Activated T-helper 2 cell treated with anti-CD3 and anti-CD28 coated beads, Interferon-gamma antibody, Interleukin-2, Interleukin-4, amounts not matched to agents 10 μg/mL and 5 μg/mL and 100 μg/mL, durations not matched to agents 14 hours and 24 hours and 36 hours (primary cell): ENCODE results near the gene QKI. TPM values are rescaled to one million over a fixed set of nuclear protein-coding genes. Genes with fewer than 3 reads are reported as not detected.
"Not testable (repeated sequence)": the region's sequence is repeated elsewhere in the genome, so short reads cannot be mapped to it uniquely, and the experiment has no call there.

ENCODE experiments used
- DNase-seq: peaks from one replicate; pipeline ENCODE4 v3.0.0; 2021; ENCODE audit warnings: low spot score
- H3K27ac Mint-ChIP-seq: one replicate; pipeline ENCODE4 v1.8.0; 2021; ENCODE audit warnings: mixed read lengths
- H3K27me3 Mint-ChIP-seq: one replicate; pipeline ENCODE4 v1.8.0; 2021; ENCODE audit warnings: low read depth, mixed read lengths
- H3K36me3 Mint-ChIP-seq: one replicate; pipeline ENCODE4 v1.8.0; 2021; ENCODE audit warnings: low read depth, mixed read lengths
- H3K4me1 Mint-ChIP-seq: one replicate; pipeline ENCODE4 v1.8.0; 2021; ENCODE audit warnings: low read depth, mixed read lengths
- H3K4me3 Mint-ChIP-seq: one replicate; pipeline ENCODE4 v1.8.0; 2021; ENCODE audit warnings: low read depth, mild to moderate bottlenecking, moderate library complexity, mixed read lengths
- H3K9me3 Mint-ChIP-seq: one replicate; pipeline ENCODE4 v1.8.0; 2021; ENCODE audit warnings: mixed read lengths
- intact Hi-C: fragments of 100-400 bp; cut with micrococcal nuclease; formaldehyde crosslinking; loops from one replicate; pipeline ENCODE4 v1.15.1; 2023
- total RNA-seq: library from RNA; stranded (reverse); gene quantifications from 2 replicates; pipeline ENCODE4 v1.2.3, GENCODE V29; 2022

Gene QKI
- total RNA-seq, 1 donor from 2014 or later = 65.1 TPM

- peak; percentile 31 for DNase-seq
- Mint-ChIP-seq H3K36me3 (peaks cover 57% of the 10 kb centered on the region), H3K4me3 (peak overlapping the region; percentile 93), H3K9me3 (no peaks in the 10 kb centered on the region), H3K4me1 (peaks cover 73% of the 10 kb centered on the region), H3K27me3 (no peaks in the 10 kb centered on the region), H3K27ac (peak overlapping the region; percentile 98)
- intact Hi-C loops = loop anchor here (1.0 kb wide), 2 partner anchors 9 to 44 kb away; no protein-coding TSS in a partner anchor
Observed at GRCh38 chr6:163460307-163460782, 45.8 kb downstream of the QKI start.

GRCh38 chr6:163461696-163462095 lies 47.2 kb downstream of the QKI start:
- Mint-ChIP-seq H3K27me3 (no peaks in the 10 kb centered on the region), H3K27ac (no peak overlapping the region), H3K4me1 (peaks cover 64% of the 10 kb centered on the region), H3K4me3 (peak overlapping the region; percentile 50), H3K9me3 (no peaks in the 10 kb centered on the region), H3K36me3 (peaks cover 54% of the 10 kb centered on the region)
- DNase-seq = no peak
- intact Hi-C loops = no loop called here

GRCh38 chr6:163463180-163463579 lies 48.7 kb downstream of the QKI start:
- Mint-ChIP-seq H3K4me3 (no peak overlapping the region), H3K9me3 (no peaks in the 10 kb centered on the region), H3K27me3 (no peaks in the 10 kb centered on the region), H3K4me1 (peaks cover 60% of the 10 kb centered on the region), H3K27ac (no peak overlapping the region), H3K36me3 (peaks cover 45% of the 10 kb centered on the region)
- intact Hi-C loops = no loop called here
- DNase-seq = no peak

- intact Hi-C loops = no loop called here
- Mint-ChIP-seq H3K27ac (no peak overlapping the region), H3K36me3 (peaks cover 45% of the 10 kb centered on the region), H3K9me3 (no peaks in the 10 kb centered on the region), H3K27me3 (no peaks in the 10 kb centered on the region), H3K4me1 (peaks cover 62% of the 10 kb centered on the region), H3K4me3 (no peak overlapping the region)
- no peak for DNase-seq
Observed at GRCh38 chr6:163463795-163464194, 49.3 kb downstream of the QKI start.

GRCh38 chr6:163466839-163467390 lies 52.4 kb downstream of the QKI start:
- no peak for DNase-seq
- intact Hi-C loops = no loop called here

GRCh38 chr6:163468738-163469137 lies 54.2 kb downstream of the QKI start:
- peaks cover 27% of the 10 kb centered on the region for H3K9me3 Mint-ChIP-seq
- no peak overlapping the region for H3K27ac Mint-ChIP-seq
- H3K4me1 Mint-ChIP-seq = peaks cover 36% of the 10 kb centered on the region
- H3K27me3 Mint-ChIP-seq = no peaks in the 10 kb centered on the region
- peaks cover 51% of the 10 kb centered on the region for H3K36me3 Mint-ChIP-seq
- intact Hi-C loops = loop anchor here (1.0 to 2.0 kb wide), 2 partner anchors 8 to 14 kb away; no protein-coding TSS in a partner anchor
- no peak for DNase-seq
- no peak overlapping the region for H3K4me3 Mint-ChIP-seq

More at GRCh38 chr6:163466839-163467390, 52.4 kb downstream of the QKI start:
- H3K9me3 Mint-ChIP-seq = peaks cover 27% of the 10 kb centered on the region
- no peaks in the 10 kb centered on the region for H3K27me3 Mint-ChIP-seq
- H3K27ac Mint-ChIP-seq = no peak overlapping the region
- peaks cover 46% of the 10 kb centered on the region for H3K4me1 Mint-ChIP-seq
- H3K36me3 Mint-ChIP-seq = peaks cover 52% of the 10 kb centered on the region
- H3K4me3 Mint-ChIP-seq = no peak overlapping the region

- Mint-ChIP-seq H3K27me3 (no peaks in the 10 kb centered on the region), H3K9me3 (peaks cover 27% of the 10 kb centered on the region), H3K4me3 (no peak overlapping the region), H3K36me3 (peaks cover 43% of the 10 kb centered on the region), H3K4me1 (peaks cover 28% of the 10 kb centered on the region), H3K27ac (peak overlapping the region; percentile 40)
- intact Hi-C loops = loop anchor here (1.0 to 2.0 kb wide), 2 partner anchors 9 to 15 kb away; no protein-coding TSS in a partner anchor
- no peak for DNase-seq
Observed at GRCh38 chr6:163469459-163469985, 55.0 kb downstream of the QKI start.

GRCh38 chr6:163470611-163471010 lies 56.1 kb downstream of the QKI start:
- H3K27ac Mint-ChIP-seq = no peak overlapping the region
- H3K36me3 Mint-ChIP-seq = peaks cover 37% of the 10 kb centered on the region
- no peak overlapping the region for H3K4me3 Mint-ChIP-seq
- no peak for DNase-seq
- no peaks in the 10 kb centered on the region for H3K27me3 Mint-ChIP-seq
- peaks cover 27% of the 10 kb centered on the region for H3K9me3 Mint-ChIP-seq
- intact Hi-C loops = no loop called here
- peaks cover 28% of the 10 kb centered on the region for H3K4me1 Mint-ChIP-seq

- Mint-ChIP-seq H3K36me3 (peaks cover 23% of the 10 kb centered on the region), H3K9me3 (peaks cover 21% of the 10 kb centered on the region), H3K4me1 (peaks cover 11% of the 10 kb centered on the region), H3K27me3 (no peaks in the 10 kb centered on the region), H3K27ac (no peak overlapping the region), H3K4me3 (no peak overlapping the region)
- intact Hi-C loops = no loop called here
- no peak for DNase-seq
Observed at GRCh38 chr6:163474581-163474980, 60.1 kb downstream of the QKI start.

- H3K9me3 Mint-ChIP-seq, H3K27me3 Mint-ChIP-seq, H3K27ac Mint-ChIP-seq, DNase-seq, intact Hi-C loops, H3K4me1 Mint-ChIP-seq, H3K4me3 Mint-ChIP-seq: not testable (repeated sequence)
- H3K36me3 Mint-ChIP-seq = peaks cover 11% of the 10 kb centered on the region
Observed at GRCh38 chr6:163476946-163477345, 62.4 kb downstream of the QKI start.

- H3K9me3 Mint-ChIP-seq = no peaks in the 10 kb centered on the region
- no peak for DNase-seq
- intact Hi-C loops = no loop called here
- H3K4me1 Mint-ChIP-seq = peaks cover 7% of the 10 kb centered on the region
- H3K27ac Mint-ChIP-seq = no peak overlapping the region
- H3K4me3 Mint-ChIP-seq = no peak overlapping the region
- H3K27me3 Mint-ChIP-seq = no peaks in the 10 kb centered on the region
- peaks cover 12% of the 10 kb centered on the region for H3K36me3 Mint-ChIP-seq
Observed at GRCh38 chr6:163483107-163483506, 68.6 kb downstream of the QKI start.

- no peaks in the 10 kb centered on the region for H3K9me3 Mint-ChIP-seq
- no peak overlapping the region for H3K27ac Mint-ChIP-seq
- H3K4me1 Mint-ChIP-seq = peaks cover 15% of the 10 kb centered on the region
- peaks cover 3% of the 10 kb centered on the region for H3K36me3 Mint-ChIP-seq
- no peaks in the 10 kb centered on the region for H3K27me3 Mint-ChIP-seq
- intact Hi-C loops = no loop called here
- no peak overlapping the region for H3K4me3 Mint-ChIP-seq
- DNase-seq = no peak
Observed at GRCh38 chr6:163485388-163485851, 70.9 kb downstream of the QKI start.

GRCh38 chr6:163486821-163487220 lies 72.3 kb downstream of the QKI start:
- Mint-ChIP-seq H3K27ac (no peak overlapping the region), H3K9me3 (no peaks in the 10 kb centered on the region), H3K4me3 (no peak overlapping the region), H3K27me3 (no peaks in the 10 kb centered on the region), H3K4me1 (peaks cover 22% of the 10 kb centered on the region), H3K36me3 (peaks cover 3% of the 10 kb centered on the region)
- DNase-seq = no peak
- intact Hi-C loops = no loop called here
